Parathyroid adenoma (tissue), 2 donors: Measurements from ENCODE around the gene KIRREL3.

ENCODE experiments used
- H2AFZ ChIP-seq: fragments of 300-600 bp; sonication (generic); one replicate; pipeline ENCODE4 v1.7.0; 2017; ENCODE audit warnings: antibody characterized with exemption, mild to moderate bottlenecking
- H3K27ac ChIP-seq: fragments of 300-600 bp; sonication (generic); one replicate; pipeline ENCODE4 v1.7.0; 2017
- H3K27me3 ChIP-seq: fragments of 300-600 bp; sonication (generic); one replicate; pipeline ENCODE4 v1.7.0; 2017; ENCODE audit warnings: low read length; ENCODE audit not compliant: control insufficient read depth, insufficient read depth
- H3K36me3 ChIP-seq: fragments of 300-600 bp; sonication (generic); one replicate; pipeline ENCODE4 v1.7.0; 2017; ENCODE audit warnings: low read length; ENCODE audit not compliant: control insufficient read depth, insufficient read depth
- H3K4me1 ChIP-seq: fragments of 300-600 bp; sonication (generic); one replicate; pipeline ENCODE4 v1.7.0; 2017; ENCODE audit warnings: control low read depth
- H3K4me2 ChIP-seq: fragments of 300-600 bp; sonication (generic); one replicate; pipeline ENCODE4 v1.7.0; 2017; ENCODE audit warnings: low read length
- H3K4me3 ChIP-seq: fragments of 300-600 bp; sonication (generic); one replicate; pipeline ENCODE4 v1.7.0; 2017; ENCODE audit warnings: low read depth, low read length
- H3K79me2 ChIP-seq: fragments of 300-600 bp; sonication (generic); one replicate; pipeline ENCODE4 v1.7.0; 2017; ENCODE audit warnings: control low read depth
- H3K9ac ChIP-seq: fragments of 300-600 bp; sonication (generic); one replicate; pipeline ENCODE4 v1.7.0; 2017; ENCODE audit warnings: mild to moderate bottlenecking
- H3K9me3 ChIP-seq: fragments of 300-600 bp; sonication (generic); one replicate; pipeline ENCODE4 v1.7.0; 2017; ENCODE audit warnings: low read length; ENCODE audit not compliant: control insufficient read depth
- CTCF ChIP-seq: fragments of 300-600 bp; sonication (generic); IDR thresholded peaks from one replicate; pipeline ENCODE4 v1.7.0; 2017; ENCODE audit warnings: antibody characterized with exemption, mild to moderate bottlenecking
- donor health status: primary hyperparathyroidism.

Gene KIRREL3

GRCh38 chr11:126810776-126811175, 189.8 kb downstream of the KIRREL3 start:
- Histone ChIP-seq H3K4me2 (no peak overlapping the region), H3K27me3 (no peaks in the 10 kb centered on the region), H3K9ac (no peak overlapping the region), H3K79me2 (no peaks in the 10 kb centered on the region), H3K9me3 (no peaks in the 10 kb centered on the region), H3K4me3 (no peak overlapping the region), H3K36me3 (no peaks in the 10 kb centered on the region), H2AFZ (no peak overlapping the region), H3K4me1 (no peaks in the 10 kb centered on the region), H3K27ac (no peak overlapping the region)
- no peak for TF ChIP-seq CTCF

GRCh38 chr11:126809514-126810289, 190.9 kb downstream of the KIRREL3 start:
- H3K9ac ChIP-seq: no peak overlapping the region
- no peaks in the 10 kb centered on the region for H3K4me1 ChIP-seq
- TF ChIP-seq CTCF: no peak
- no peak overlapping the region for H2AFZ ChIP-seq
- no peaks in the 10 kb centered on the region for H3K36me3 ChIP-seq
- H3K9me3 ChIP-seq: no peaks in the 10 kb centered on the region
- H3K27ac ChIP-seq: no peak overlapping the region
- no peaks in the 10 kb centered on the region for H3K79me2 ChIP-seq
- H3K27me3 ChIP-seq: no peaks in the 10 kb centered on the region
- H3K4me2 ChIP-seq: no peak overlapping the region
- H3K4me3 ChIP-seq: no peak overlapping the region

DNA sequence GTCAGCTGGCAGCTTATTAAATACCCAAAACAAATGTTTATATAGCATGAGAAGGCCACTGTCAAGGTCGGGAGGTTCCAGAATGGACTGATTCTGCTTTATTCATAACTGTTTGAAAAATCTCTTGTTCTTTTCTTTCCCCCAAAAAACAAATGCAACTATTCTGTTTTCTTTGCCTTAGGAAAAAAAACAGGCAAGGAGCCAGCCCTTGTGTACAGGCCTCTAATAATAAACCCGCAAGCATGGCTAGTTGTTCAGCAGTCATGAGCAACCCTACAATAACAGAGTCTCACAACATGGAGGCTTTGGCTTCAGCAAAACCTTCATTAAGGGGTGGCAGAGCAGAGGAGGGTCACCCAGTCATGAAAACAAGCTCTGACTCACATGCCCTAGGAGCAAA, 191.7 kb downstream of the KIRREL3 start:
- Histone ChIP-seq H3K4me3 (no peak overlapping the region), H2AFZ (no peak overlapping the region), H3K79me2 (no peaks in the 10 kb centered on the region), H3K9me3 (no peaks in the 10 kb centered on the region), H3K27ac (no peak overlapping the region), H3K36me3 (no peaks in the 10 kb centered on the region), H3K27me3 (no peaks in the 10 kb centered on the region), H3K4me2 (no peak overlapping the region), H3K9ac (no peak overlapping the region), H3K4me1 (no peaks in the 10 kb centered on the region)
- TF ChIP-seq CTCF: no peak

GRCh38 chr11:126808296-126808695, 192.3 kb downstream of the KIRREL3 start:
- H3K4me3 ChIP-seq: no peak overlapping the region
- no peaks in the 10 kb centered on the region for H3K9me3 ChIP-seq
- no peak overlapping the region for H3K27ac ChIP-seq
- no peak overlapping the region for H3K4me2 ChIP-seq
- H3K36me3 ChIP-seq: no peaks in the 10 kb centered on the region
- no peak overlapping the region for H2AFZ ChIP-seq
- no peaks in the 10 kb centered on the region for H3K27me3 ChIP-seq
- H3K9ac ChIP-seq: no peak overlapping the region
- TF ChIP-seq CTCF: no peak
- H3K4me1 ChIP-seq: no peaks in the 10 kb centered on the region
- H3K79me2 ChIP-seq: no peaks in the 10 kb centered on the region

- H3K9ac ChIP-seq: no peak overlapping the region
- no peaks in the 10 kb centered on the region for H3K4me1 ChIP-seq
- H3K4me3 ChIP-seq: no peak overlapping the region
- no peak overlapping the region for H3K4me2 ChIP-seq
- H3K9me3 ChIP-seq: no peaks in the 10 kb centered on the region
- no peaks in the 10 kb centered on the region for H3K79me2 ChIP-seq
- no peaks in the 10 kb centered on the region for H3K27me3 ChIP-seq
- no peak for TF ChIP-seq CTCF
- no peak overlapping the region for H3K27ac ChIP-seq
- H2AFZ ChIP-seq: no peak overlapping the region
- H3K36me3 ChIP-seq: no peaks in the 10 kb centered on the region
Observed at GRCh38 chr11:126805870-126806269, 194.7 kb downstream of the KIRREL3 start.
